Esophagus muscularis mucosa (tissue), 4 donors: Measurements from ENCODE around the gene SLC39A11. TPM values are rescaled to one million over a fixed set of nuclear protein-coding genes. Genes with fewer than 3 reads are reported as not detected.
"Not testable (repeated sequence)": the region's sequence is repeated elsewhere in the genome, so short reads cannot be mapped to it uniquely, and the experiment has no call there.

Source experiments
- DNase-seq: peaks from one replicate; pipeline ENCODE4 v3.0.0-alpha.2; 2017; ENCODE audit errors: extremely low spot score
- H3K27ac ChIP-seq, 4 donors: fragments of 200-600 bp; sonication (generic); replicated peaks in 1 of 4; 1 replicate in 3 of 4; 2 replicates in 1 of 4; pipeline ENCODE4 v1.5.1; 2016 to 2019; ENCODE audit warnings: mild to moderate bottlenecking in 1 of 4
- H3K27me3 ChIP-seq, 4 donors: fragments of 200-600 bp; sonication (generic); one replicate each; pipeline versions ENCODE4 v1.5.1 to v1.6.0; 2016 to 2019
- H3K36me3 ChIP-seq, 4 donors: fragments of 200-600 bp; sonication (generic); one replicate each; pipeline ENCODE4 v1.5.1; 2016 to 2019
- H3K4me1 ChIP-seq, 4 donors: fragments of 200-600 bp; sonication (generic); one replicate each; pipeline ENCODE4 v1.5.1; 2016 to 2019
- H3K4me3 ChIP-seq, 4 donors: fragments of 200-600 bp; sonication (generic); 1 replicate in 2 of 4; 2 replicates in 2 of 4; pipeline ENCODE4 v1.5.1; 2016 to 2019; ENCODE audit warnings: mild to moderate bottlenecking in 4 of 4, moderate library complexity in 1 of 4
- H3K9me3 ChIP-seq, 4 donors: fragments of 200-600 bp; sonication (generic); 1 replicate in 3 of 4; 2 replicates in 1 of 4; pipeline ENCODE4 v1.5.1; 2016 to 2019
- CTCF ChIP-seq, 3 experiments: fragments of 200-600 bp in 2 of 3; fragments of 450-650 bp in 1 of 3; sonication (generic) in 2 of 3; IDR thresholded peaks; one replicate each; pipeline ENCODE4 v1.5.1; 2017 to 2019; ENCODE audit warnings: antibody characterized with exemption in 3 of 3, mild to moderate bottlenecking in 2 of 3, moderate library complexity in 1 of 3
- EP300 ChIP-seq: sonication (generic); formaldehyde crosslinking; IDR thresholded peaks from one replicate; pipeline ENCODE4 v1.6.1; 2017; ENCODE audit warnings: antibody characterized with exemption
- POLR2A ChIP-seq: fragments of 450-650 bp; IDR thresholded peaks from one replicate; pipeline ENCODE4 v1.6.1; 2017; ENCODE audit warnings: antibody characterized with exemption, moderate library complexity, mild to moderate bottlenecking, low read depth
- POLR2AphosphoS5 ChIP-seq, 2 donors: sonication (generic); formaldehyde crosslinking; IDR thresholded peaks; one replicate each; pipeline ENCODE4 v1.6.1; 2017; ENCODE audit warnings: antibody characterized with exemption in 2 of 2
- WGBS: methylation state at CpG from one replicate; pipeline ENCODE4 v1.1.5; 2018; 5-methylcytosine and 5-hydroxymethylcytosine counted together
- intact Hi-C: fragments of 100-400 bp; cut with DNase I; formaldehyde crosslinking; loops from one replicate; pipeline ENCODE4 v1.15.1; 2023
- total RNA-seq, 4 donors: library from RNA; depleted of rRNA; stranded (reverse); fragments of >200 nt; gene quantifications; one replicate each; pipeline versions ENCODE4 v1.1.0 to v1.2.1, GENCODE V29; 2016

Gene SLC39A11
- total RNA-seq, 4 donors from 2014 or later: 7.5 to 20.2 (median 18.4) TPM

GRCh38 chr17:73132085-73132492 lies 39.6 kb upstream of the SLC39A11 start:
- Histone ChIP-seq H3K36me3 (no peaks in the 10 kb centered on the region), H3K4me1 (no peaks in the 10 kb centered on the region), H3K27me3 (no peaks in the 10 kb centered on the region), H3K9me3 (no peaks in the 10 kb centered on the region), H3K27ac (no peak overlapping the region), H3K4me3 (no peak overlapping the region)
- 67% methylated on average over 12 of the region's 12 CpGs for WGBS
- no peak for TF ChIP-seq POLR2A
- TF ChIP-seq CTCF (IDR thresholded peaks at IDR 0.05): no peak
- no peak for TF ChIP-seq EP300
- no peak for TF ChIP-seq POLR2AphosphoS5 (IDR thresholded peaks at IDR 0.05)
- DNase-seq: no peak
- intact Hi-C loops: no loop called here

DNA sequence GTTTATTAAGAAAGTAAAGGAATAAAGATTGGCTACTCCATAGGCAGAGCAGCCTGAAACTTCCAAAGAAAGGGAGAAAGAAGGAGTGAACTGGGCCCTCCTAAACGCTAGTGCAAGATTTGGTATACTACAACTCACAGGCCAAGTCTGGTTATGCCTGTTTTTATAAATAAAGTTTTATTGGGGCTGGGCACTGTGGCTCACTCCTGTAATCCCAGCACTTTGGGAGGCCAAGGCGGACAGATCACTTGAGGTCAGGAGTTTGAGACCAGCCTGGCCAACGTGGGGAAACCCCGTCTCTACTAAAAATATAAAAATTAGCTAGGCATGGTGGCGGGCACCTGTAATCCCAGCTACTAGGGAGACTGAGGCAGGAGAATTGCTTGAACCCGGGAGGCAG lies 39.0 kb upstream of the SLC39A11 start:
- H3K36me3 ChIP-seq, H3K4me3 ChIP-seq, H3K9me3 ChIP-seq, DNase-seq, H3K27ac ChIP-seq, H3K4me1 ChIP-seq, intact Hi-C loops, H3K27me3 ChIP-seq: not testable (repeated sequence)
- WGBS: 83% methylated on average over 5 of the region's 6 CpGs

GRCh38 chr17:73130977-73131376 lies 38.5 kb upstream of the SLC39A11 start:
- TF ChIP-seq CTCF (IDR thresholded peaks at IDR 0.05): no peak
- no peak for TF ChIP-seq POLR2AphosphoS5 (IDR thresholded peaks at IDR 0.05)
- TF ChIP-seq EP300: no peak
- 76% methylated on average over 3 of the region's 3 CpGs for WGBS
- Histone ChIP-seq H3K27ac (no peak overlapping the region), H3K27me3 (no peaks in the 10 kb centered on the region), H3K4me3 (no peak overlapping the region), H3K9me3 (no peaks in the 10 kb centered on the region), H3K36me3 (no peaks in the 10 kb centered on the region), H3K4me1 (no peaks in the 10 kb centered on the region)
- DNase-seq: no peak
- intact Hi-C loops: no loop called here

GRCh38 chr17:73128496-73128895 lies 36.0 kb upstream of the SLC39A11 start:
- H3K4me1 ChIP-seq: no peaks in the 10 kb centered on the region
- H3K4me3 ChIP-seq: no peak overlapping the region
- DNase-seq: no peak
- H3K27ac ChIP-seq: no peak overlapping the region
- WGBS: 80% methylated on average over 3 of the region's 3 CpGs
- intact Hi-C loops: no loop called here
- H3K36me3 ChIP-seq: no peaks in the 10 kb centered on the region
- TF ChIP-seq EP300 (no peak), POLR2A (no peak), POLR2AphosphoS5 (IDR thresholded peaks at IDR 0.05) (no peak), CTCF (IDR thresholded peaks at IDR 0.05) (no peak)
- H3K27me3 ChIP-seq: no peaks in the 10 kb centered on the region
- no peaks in the 10 kb centered on the region for H3K9me3 ChIP-seq

- 81% methylated on average over 8 of the region's 8 CpGs for WGBS
- H3K27me3 ChIP-seq: no peaks in the 10 kb centered on the region
- TF ChIP-seq POLR2A (no peak), POLR2AphosphoS5 (IDR thresholded peaks at IDR 0.05) (no peak), EP300 (no peak), CTCF (IDR thresholded peaks at IDR 0.05) (no peak)
- H3K9me3 ChIP-seq: no peaks in the 10 kb centered on the region
- no peak for DNase-seq
- intact Hi-C loops: no loop called here
- no peaks in the 10 kb centered on the region for H3K4me1 ChIP-seq
- H3K4me3 ChIP-seq: no peak overlapping the region
- H3K36me3 ChIP-seq: no peaks in the 10 kb centered on the region
- no peak overlapping the region for H3K27ac ChIP-seq
These were observed 34.4 kb upstream of the SLC39A11 start for GRCh38 chr17:73126716-73127473.
